ENCODE results near the gene CYSTM1.

CYSTM1 gene

DNA sequence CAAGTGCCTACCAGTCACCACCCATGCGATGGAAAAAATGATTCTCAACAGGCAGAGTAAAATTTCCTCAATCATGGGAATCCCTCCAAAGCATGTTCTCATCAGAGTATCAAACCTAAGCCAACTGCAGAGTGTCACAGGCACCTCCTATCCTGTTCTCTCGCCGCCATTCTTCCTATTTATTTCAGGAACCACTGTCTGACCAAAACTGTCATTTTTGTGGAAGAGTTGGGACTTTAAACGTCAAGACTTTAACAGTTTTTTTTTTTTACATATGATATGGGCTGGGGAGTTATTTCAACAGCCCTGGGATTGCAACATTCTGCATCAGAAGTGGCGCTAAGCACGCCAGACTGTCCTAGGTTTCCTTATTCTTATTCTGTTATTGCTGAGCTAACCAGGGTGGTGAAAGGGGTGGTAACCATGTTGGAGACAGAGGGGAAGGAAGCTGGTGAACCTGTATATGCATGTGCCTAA is 98.5 kb downstream of the CYSTM1 start:
- peak overlapping the region; percentile 45 for H3K27ac Mint-ChIP-seq
- H3K36me3 Mint-ChIP-seq (ENCODE audit: low read depth): peaks cover 29% of the 10 kb centered on the region
- H3K4me1 Mint-ChIP-seq (ENCODE audit: low read depth): peaks cover 23% of the 10 kb centered on the region
- no peaks in the 10 kb centered on the region for H3K27me3 Mint-ChIP-seq
- no peak overlapping the region for H3K4me3 Mint-ChIP-seq
- no peaks in the 10 kb centered on the region for H3K9me3 Mint-ChIP-seq

DNA sequence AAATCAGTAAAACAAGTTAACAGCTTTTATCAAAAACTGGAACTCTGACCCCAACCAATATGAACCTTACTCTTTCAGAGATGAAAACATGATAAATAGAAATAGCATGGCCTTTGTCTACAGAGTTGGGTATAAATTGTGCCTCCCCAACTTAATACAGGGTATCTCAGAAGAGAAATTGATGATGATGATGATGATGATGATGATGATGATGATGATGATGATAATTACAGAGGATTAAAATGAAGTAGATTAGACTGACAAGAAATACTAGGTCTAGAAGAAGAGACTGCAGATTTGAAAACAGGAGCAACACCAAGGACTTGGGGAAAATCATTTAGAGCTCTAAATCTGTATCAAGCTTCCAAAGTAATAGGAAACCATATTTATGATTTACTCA is 100.8 kb downstream of the CYSTM1 start:
- H3K27me3 Mint-ChIP-seq: no peaks in the 10 kb centered on the region
- H3K4me1 Mint-ChIP-seq (ENCODE audit: low read depth): peaks cover 28% of the 10 kb centered on the region
- H3K36me3 Mint-ChIP-seq (ENCODE audit: low read depth): peaks cover 37% of the 10 kb centered on the region
- H3K9me3 Mint-ChIP-seq: no peaks in the 10 kb centered on the region
- no peak overlapping the region for H3K27ac Mint-ChIP-seq
- no peak overlapping the region for H3K4me3 Mint-ChIP-seq

DNA sequence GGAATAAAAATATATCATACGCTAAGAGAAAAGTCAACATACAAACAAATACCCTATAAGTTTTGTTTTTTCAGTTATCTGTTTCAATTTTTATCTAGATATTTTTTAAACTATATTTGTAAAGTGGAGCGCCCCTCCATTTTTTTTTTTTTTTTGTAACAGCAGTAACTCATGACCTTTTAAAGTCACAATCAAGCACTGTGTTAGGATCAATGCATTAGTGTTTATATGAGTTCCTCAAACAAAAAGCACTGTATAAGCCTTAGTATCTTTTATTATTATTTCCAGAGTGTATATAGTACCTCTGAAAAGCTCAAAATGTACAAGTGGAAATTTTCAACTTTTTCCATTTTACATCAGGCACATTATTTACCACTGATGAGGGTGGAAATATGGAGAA is 107.3 kb downstream of the CYSTM1 start:
- H3K27ac Mint-ChIP-seq: no peak overlapping the region
- H3K27me3 Mint-ChIP-seq: no peaks in the 10 kb centered on the region
- peaks cover 17% of the 10 kb centered on the region for H3K36me3 Mint-ChIP-seq (ENCODE audit: low read depth)
- peaks cover 36% of the 10 kb centered on the region for H3K4me1 Mint-ChIP-seq (ENCODE audit: low read depth)
- H3K4me3 Mint-ChIP-seq: no peak overlapping the region
- no peaks in the 10 kb centered on the region for H3K9me3 Mint-ChIP-seq

DNA sequence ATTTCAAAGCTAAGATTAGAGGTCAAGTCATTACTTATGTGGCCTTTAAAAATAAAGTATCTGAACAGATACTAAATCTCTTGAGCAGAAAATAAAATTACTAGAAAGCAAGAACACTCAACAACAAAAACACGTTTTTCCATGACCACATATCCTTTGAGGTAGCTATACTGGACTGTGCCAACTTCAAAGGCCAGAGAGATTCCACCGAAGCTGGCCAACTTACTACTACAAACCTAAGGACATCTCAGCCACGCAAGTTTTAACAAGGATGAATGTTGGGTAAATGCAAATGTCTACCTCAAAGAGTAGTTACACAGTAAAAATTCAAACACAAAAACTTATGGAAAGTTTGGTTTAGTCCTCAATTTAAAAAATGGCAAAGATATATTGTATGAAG is 109.0 kb downstream of the CYSTM1 start:
- H3K4me3 Mint-ChIP-seq: no peak overlapping the region
- peaks cover 4% of the 10 kb centered on the region for H3K36me3 Mint-ChIP-seq (ENCODE audit: low read depth)
- no peak overlapping the region for H3K27ac Mint-ChIP-seq
- no peaks in the 10 kb centered on the region for H3K27me3 Mint-ChIP-seq
- no peaks in the 10 kb centered on the region for H3K9me3 Mint-ChIP-seq
- peaks cover 39% of the 10 kb centered on the region for H3K4me1 Mint-ChIP-seq (ENCODE audit: low read depth)

DNA sequence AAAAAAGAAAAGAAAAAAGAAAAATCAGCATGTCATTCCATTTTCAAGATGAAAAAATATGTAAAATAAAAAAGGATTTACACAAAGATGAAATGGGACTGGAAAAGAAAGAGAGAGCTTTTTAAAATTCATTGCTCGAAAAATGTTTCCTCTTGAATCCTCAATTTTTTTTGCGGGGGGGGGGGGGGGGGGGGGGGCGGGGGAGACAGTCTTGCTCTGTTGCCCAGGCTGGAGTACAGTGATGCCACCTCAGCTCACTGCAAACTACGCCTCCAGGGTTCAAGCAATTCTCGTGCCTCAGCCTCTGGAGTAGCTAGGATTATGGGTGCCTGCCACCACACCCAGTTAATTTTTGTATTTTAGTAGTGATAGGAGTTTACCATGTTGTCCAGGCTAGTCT is 111.4 kb downstream of the CYSTM1 start:
- Mint-ChIP-seq H3K4me1 (ENCODE audit: low read depth) (peaks cover 43% of the 10 kb centered on the region), H3K9me3 (no peaks in the 10 kb centered on the region), H3K4me3 (no peak overlapping the region), H3K27ac (no peak overlapping the region), H3K36me3 (ENCODE audit: low read depth) (no peaks in the 10 kb centered on the region), H3K27me3 (no peaks in the 10 kb centered on the region)

DNA sequence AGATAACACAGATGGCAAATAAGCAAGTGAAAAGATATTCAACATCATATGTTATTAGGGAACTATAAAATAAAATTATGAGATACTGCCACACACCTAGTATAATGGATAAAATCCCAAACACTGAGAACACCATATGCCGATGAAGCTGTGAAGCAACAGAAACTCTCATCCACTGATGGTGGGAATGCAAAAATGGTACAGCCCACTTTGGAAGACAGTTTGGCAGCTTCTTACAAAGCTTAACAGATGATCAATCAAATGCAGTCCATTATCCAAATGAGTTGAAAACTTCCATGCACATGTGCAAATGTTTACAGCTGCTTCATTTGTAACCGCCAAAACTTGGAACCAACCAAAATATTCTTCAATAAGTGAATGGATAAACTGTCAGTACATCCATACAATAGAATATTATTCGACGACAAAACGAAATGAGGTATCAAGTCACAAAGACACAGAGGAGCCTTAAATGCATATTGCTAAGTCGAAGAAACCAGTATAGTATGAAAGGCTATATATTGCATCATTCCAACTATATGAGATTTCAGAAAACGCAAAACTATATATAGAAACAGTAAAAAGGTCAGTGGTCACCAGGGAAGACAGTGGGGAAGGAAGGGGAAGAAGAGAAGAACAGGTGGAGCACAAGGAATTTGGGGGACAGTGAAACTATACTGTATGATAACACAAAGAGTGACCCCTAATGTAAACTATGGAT is 113.0 kb downstream of the CYSTM1 start:
- no peaks in the 10 kb centered on the region for H3K9me3 Mint-ChIP-seq
- H3K4me3 Mint-ChIP-seq: no peak overlapping the region
- H3K27ac Mint-ChIP-seq: no peak overlapping the region
- no peaks in the 10 kb centered on the region for H3K27me3 Mint-ChIP-seq
- H3K4me1 Mint-ChIP-seq (ENCODE audit: low read depth): peaks cover 37% of the 10 kb centered on the region
- H3K36me3 Mint-ChIP-seq (ENCODE audit: low read depth): no peaks in the 10 kb centered on the region

DNA sequence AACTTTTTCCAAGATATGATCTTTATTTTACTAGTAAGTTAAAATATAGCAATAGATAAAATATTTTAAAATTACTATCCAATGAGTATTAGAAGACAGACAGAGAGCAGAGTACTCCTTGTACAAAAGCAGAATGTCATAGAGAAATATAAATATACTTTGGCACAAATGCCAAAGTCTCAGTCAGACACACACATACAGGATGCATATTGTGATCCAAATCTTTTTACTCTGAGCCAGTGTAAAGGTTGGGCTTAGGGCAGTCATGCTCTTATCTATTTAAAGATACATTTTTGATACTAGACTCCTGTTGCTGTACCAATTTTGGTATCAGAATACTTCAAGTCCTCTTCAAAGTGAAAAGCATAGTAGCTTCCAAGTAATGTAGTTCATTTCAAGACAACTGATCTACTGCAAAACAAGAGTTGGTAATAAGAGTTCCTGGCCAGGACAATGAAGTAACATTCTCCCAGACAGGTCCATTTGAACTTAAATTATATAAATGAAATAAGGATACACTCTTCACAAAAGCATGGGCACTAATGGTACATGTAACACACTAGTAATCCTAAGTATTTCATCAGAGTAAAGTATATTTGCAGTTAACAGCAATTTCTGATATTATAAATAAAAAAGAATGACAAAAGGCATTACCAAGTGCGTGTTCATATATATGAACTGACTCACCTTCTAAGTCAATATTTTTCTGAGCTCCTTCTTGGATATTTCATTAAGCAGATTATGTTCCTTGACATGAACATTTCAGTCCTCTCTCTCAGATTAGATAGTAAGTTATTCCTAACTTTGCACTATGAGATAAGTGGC is 117.4 kb downstream of the CYSTM1 start:
- Mint-ChIP-seq H3K4me3 (no peak overlapping the region), H3K4me1 (ENCODE audit: low read depth) (peaks cover 46% of the 10 kb centered on the region), H3K27me3 (no peaks in the 10 kb centered on the region), H3K9me3 (no peaks in the 10 kb centered on the region), H3K27ac (no peak overlapping the region), H3K36me3 (ENCODE audit: low read depth) (peaks cover 18% of the 10 kb centered on the region)
